Measurements from ENCODE around the gene RMI1.

GRCh38 chr9:83992901-83993300 lies 12.3 kb downstream of the RMI1 start:
- TF ChIP-seq POLR2A (IDR thresholded peaks at IDR 0.05) (no peak), CTCF (IDR thresholded peaks at IDR 0.05) (no peak), POLR2AphosphoS5 (IDR thresholded peaks at IDR 0.05) (no peak)
